Measurements from ENCODE around the gene EPC1. TPM values are rescaled to one million over a fixed set of nuclear protein-coding genes. Genes with fewer than 3 reads are reported as not detected.
"Not testable (repeated sequence)": the region's sequence is repeated elsewhere in the genome, so short reads cannot be mapped to it uniquely, and the experiment has no call there.

The EPC1 gene
- total and polyA plus RNA-seq, 7 experiments from 2014 or later = 46.0 to 156 (median 115) TPM

- Histone ChIP-seq H3K27ac (ENCODE audit: low read depth, low read length) (no peak overlapping the region), H3K4me1 (ENCODE audit: control insufficient read depth in 2 of 2, insufficient read depth in 2 of 2, low read length in 2 of 2) (peaks cover 0 to 5% of the 10 kb centered on the region in 2 donors), H3K27me3 (ENCODE audit: control insufficient read depth in 2 of 2, insufficient read depth in 2 of 2, low read length in 2 of 2) (no peaks in the 10 kb centered on the region), H3K36me3 (ENCODE audit: control insufficient read depth in 2 of 3, insufficient read depth in 3 of 3, low read length in 3 of 3) (no peaks in the 10 kb centered on the region), H3K4me3 (ENCODE audit: low read length) (no peak overlapping the region), H3K9me3 (ENCODE audit: control insufficient read depth in 2 of 3, low read length in 3 of 3) (no peaks in the 10 kb centered on the region)
- H3K9me3 Mint-ChIP-seq = no peaks in the 10 kb centered on the region
- peaks cover 4 to 22% (median 9%) of the 10 kb centered on the region in 7 donors for H3K4me1 Mint-ChIP-seq
- CTCF ChIA-PET = interaction anchor here (0.6 to 1.0 kb wide), 3 partner anchors 88 to 245 kb away, joined by 3 to 4 read pairs (median 3); no protein-coding TSS in a partner anchor
- POLR2A ChIA-PET = interaction anchor here (0.6 kb wide), 1 partner anchor 15 kb away, joined by 3 read pairs; no protein-coding TSS in a partner anchor
- no peak overlapping the region for H3K27ac Mint-ChIP-seq
- DNase-seq (no peak), ATAC-seq (peak; percentile 33)
- intact Hi-C loops (cut with micrococcal nuclease) = loop anchor here in 1 of 2 donors (10.0 kb wide), 1 partner anchor 732 kb away; no protein-coding TSS in a partner anchor
- no peaks in the 10 kb centered on the region for H3K36me3 Mint-ChIP-seq
- H3K27me3 Mint-ChIP-seq = no peaks in the 10 kb centered on the region
- no peak overlapping the region for H3K4me3 Mint-ChIP-seq
These were observed 93.7 kb downstream of the EPC1 start for GRCh38 chr10:32253276-32253675.

- not testable (repeated sequence) for H3K9me3 Mint-ChIP-seq; H3K36me3 ChIP-seq (ENCODE audit: control insufficient read depth in 2 of 3, insufficient read depth in 3 of 3, low read length in 3 of 3); ATAC-seq; H3K4me3 ChIP-seq (ENCODE audit: low read length); H3K9me3 ChIP-seq (ENCODE audit: control insufficient read depth in 2 of 3, low read length in 3 of 3); H3K27ac ChIP-seq (ENCODE audit: low read depth, low read length); H3K4me1 ChIP-seq (ENCODE audit: control insufficient read depth in 2 of 2, insufficient read depth in 2 of 2, low read length in 2 of 2); H3K36me3 Mint-ChIP-seq; H3K27me3 Mint-ChIP-seq; H3K27me3 ChIP-seq (ENCODE audit: control insufficient read depth in 2 of 2, insufficient read depth in 2 of 2, low read length in 2 of 2)
- peak overlapping the region in 2 of 10 donors; percentile 21 to 37 for H3K4me3 Mint-ChIP-seq
- intact Hi-C loops (cut with micrococcal nuclease) = loop anchor here in 1 of 2 donors (10.0 kb wide), 1 partner anchor 734 kb away; no protein-coding TSS in a partner anchor
- peak overlapping the region in 5 of 9 donors; percentile 41 to 79 (median 59) for H3K27ac Mint-ChIP-seq
- H3K4me1 Mint-ChIP-seq = peaks cover 3 to 18% (median 4%) of the 10 kb centered on the region in 7 donors
- ChIA-PET POLR2A (interaction anchor here (0.6 kb wide), 1 partner anchor 50 kb away, joined by 3 read pairs; no protein-coding TSS in a partner anchor), CTCF (interaction anchor here (0.6 to 1.2 kb wide), 3 partner anchors 9 to 119 kb away, joined by 5 to 7 read pairs (median 5); no protein-coding TSS in a partner anchor)
- peak in 1 of 9 donors; percentile 9 for DNase-seq
These were observed 96.5 kb downstream of the EPC1 start for GRCh38 chr10:32250489-32250888.

GRCh38 chr10:32246685-32247084, 100.3 kb downstream of the EPC1 start:
- Histone ChIP-seq H3K27me3 (ENCODE audit: control insufficient read depth in 2 of 2, insufficient read depth in 2 of 2, low read length in 2 of 2) (no peaks in the 10 kb centered on the region), H3K4me3 (ENCODE audit: low read length) (no peak overlapping the region), H3K9me3 (ENCODE audit: control insufficient read depth in 2 of 3, low read length in 3 of 3) (no peaks in the 10 kb centered on the region), H3K27ac (ENCODE audit: low read depth, low read length) (no peak overlapping the region), H3K36me3 (ENCODE audit: control insufficient read depth in 2 of 3, insufficient read depth in 3 of 3, low read length in 3 of 3) (no peaks in the 10 kb centered on the region), H3K4me1 (ENCODE audit: control insufficient read depth in 2 of 2, insufficient read depth in 2 of 2, low read length in 2 of 2) (no peaks in the 10 kb centered on the region)
- peaks cover 0 to 23% (median 4%) of the 10 kb centered on the region in 7 donors for H3K4me1 Mint-ChIP-seq
- ATAC-seq (no peak), DNase-seq (no peak)
- ChIA-PET POLR2A (interaction anchor here (0.7 kb wide), 1 partner anchor 33 kb away, joined by 3 read pairs; no protein-coding TSS in a partner anchor), CTCF (interaction anchor here (0.8 kb wide), 1 partner anchor 10 kb away, joined by 3 read pairs; no protein-coding TSS in a partner anchor)
- no peaks in the 10 kb centered on the region for H3K36me3 Mint-ChIP-seq
- peaks cover 0 to 2% (median 0%) of the 10 kb centered on the region in 11 donors for H3K9me3 Mint-ChIP-seq
- intact Hi-C loops (cut with micrococcal nuclease) = no loop called here
- H3K27ac Mint-ChIP-seq = no peak overlapping the region
- H3K27me3 Mint-ChIP-seq = peaks cover 0 to 2% (median 0%) of the 10 kb centered on the region in 5 donors
- no peak overlapping the region for H3K4me3 Mint-ChIP-seq

- H3K4me3 ChIP-seq (ENCODE audit: low read length) = no peak overlapping the region
- POLR2A ChIA-PET = interaction anchor here (0.7 kb wide), 1 partner anchor 32 kb away, joined by 3 read pairs; no protein-coding TSS in a partner anchor
- CTCF ChIA-PET = interaction anchor here (0.6 to 0.8 kb wide), 2 partner anchors 10 to 11 kb away, joined by 3 to 5 read pairs; no protein-coding TSS in a partner anchor
These were observed 101.2 kb downstream of the EPC1 start for GRCh38 chr10:32245760-32246159.

GRCh38 chr10:32244421-32245207, 102.3 kb downstream of the EPC1 start:
- intact Hi-C loops (cut with micrococcal nuclease) = no loop called here
- H3K27me3 Mint-ChIP-seq = peaks cover 0 to 5% (median 0%) of the 10 kb centered on the region in 5 donors
- H3K9me3 ChIP-seq (ENCODE audit: control insufficient read depth in 2 of 3, low read length in 3 of 3) = no peaks in the 10 kb centered on the region
- H3K36me3 ChIP-seq (ENCODE audit: control insufficient read depth in 2 of 3, insufficient read depth in 3 of 3, low read length in 3 of 3) = no peaks in the 10 kb centered on the region
- no peak overlapping the region for H3K4me3 ChIP-seq (ENCODE audit: low read length)
- H3K27ac ChIP-seq (ENCODE audit: low read depth, low read length) = no peak overlapping the region
- H3K36me3 Mint-ChIP-seq = no peaks in the 10 kb centered on the region
- ATAC-seq = no peak
- ChIA-PET CTCF (interaction anchor here (1.1 to 1.3 kb wide), 2 partner anchors 11 to 40 kb away, joined by 3 to 6 read pairs; no protein-coding TSS in a partner anchor), POLR2A (no interaction called here)
- DNase-seq = no peak
- H3K4me3 Mint-ChIP-seq = peak overlapping the region in 1 of 10 donors; percentile 14
- H3K4me1 Mint-ChIP-seq = peaks cover 0 to 18% (median 0%) of the 10 kb centered on the region in 7 donors
- H3K27ac Mint-ChIP-seq = peak overlapping the region in 1 of 9 donors; percentile 29
- peaks cover 0 to 2% (median 0%) of the 10 kb centered on the region in 11 donors for H3K9me3 Mint-ChIP-seq
- no peaks in the 10 kb centered on the region for H3K4me1 ChIP-seq (ENCODE audit: control insufficient read depth in 2 of 2, insufficient read depth in 2 of 2, low read length in 2 of 2)
- no peaks in the 10 kb centered on the region for H3K27me3 ChIP-seq (ENCODE audit: control insufficient read depth in 2 of 2, insufficient read depth in 2 of 2, low read length in 2 of 2)

More at GRCh38 chr10:32245760-32246159, 101.2 kb downstream of the EPC1 start:
- intact Hi-C loops (cut with micrococcal nuclease) = no loop called here
- Histone ChIP-seq H3K36me3 (ENCODE audit: control insufficient read depth in 2 of 3, insufficient read depth in 3 of 3, low read length in 3 of 3) (no peaks in the 10 kb centered on the region), H3K9me3 (ENCODE audit: control insufficient read depth in 2 of 3, low read length in 3 of 3) (no peaks in the 10 kb centered on the region), H3K27me3 (ENCODE audit: control insufficient read depth in 2 of 2, insufficient read depth in 2 of 2, low read length in 2 of 2) (no peaks in the 10 kb centered on the region), H3K27ac (ENCODE audit: low read depth, low read length) (no peak overlapping the region), H3K4me1 (ENCODE audit: control insufficient read depth in 2 of 2, insufficient read depth in 2 of 2, low read length in 2 of 2) (no peaks in the 10 kb centered on the region)
- DNase-seq = no peak
- ATAC-seq = no peak
- no peak overlapping the region for H3K27ac Mint-ChIP-seq
- H3K4me1 Mint-ChIP-seq = peaks cover 0 to 23% (median 4%) of the 10 kb centered on the region in 7 donors
- H3K27me3 Mint-ChIP-seq = peaks cover 0 to 5% (median 0%) of the 10 kb centered on the region in 5 donors
- H3K9me3 Mint-ChIP-seq = peaks cover 0 to 2% (median 0%) of the 10 kb centered on the region in 11 donors
- no peak overlapping the region for H3K4me3 Mint-ChIP-seq
- H3K36me3 Mint-ChIP-seq = no peaks in the 10 kb centered on the region

- Mint-ChIP-seq H3K4me1 (peaks cover 0 to 15% (median 0%) of the 10 kb centered on the region in 7 donors), H3K27me3 (peaks cover 0 to 5% (median 0%) of the 10 kb centered on the region in 5 donors), H3K9me3 (peaks cover 0 to 2% (median 0%) of the 10 kb centered on the region in 11 donors), H3K27ac (peak overlapping the region in 1 of 9 donors; percentile 24), H3K4me3 (no peak overlapping the region), H3K36me3 (no peaks in the 10 kb centered on the region)
- ATAC-seq (no peak), DNase-seq (no peak)
- no peak overlapping the region for H3K4me3 ChIP-seq (ENCODE audit: low read length)
- no peaks in the 10 kb centered on the region for H3K27me3 ChIP-seq (ENCODE audit: control insufficient read depth in 2 of 2, insufficient read depth in 2 of 2, low read length in 2 of 2)
- no peak overlapping the region for H3K27ac ChIP-seq (ENCODE audit: low read depth, low read length)
- H3K36me3 ChIP-seq (ENCODE audit: control insufficient read depth in 2 of 3, insufficient read depth in 3 of 3, low read length in 3 of 3) = no peaks in the 10 kb centered on the region
- no peaks in the 10 kb centered on the region for H3K4me1 ChIP-seq (ENCODE audit: control insufficient read depth in 2 of 2, insufficient read depth in 2 of 2, low read length in 2 of 2)
- CTCF ChIA-PET = interaction anchor here (1.1 to 1.3 kb wide), 2 partner anchors 12 to 39 kb away, joined by 3 to 6 read pairs; no protein-coding TSS in a partner anchor
- POLR2A ChIA-PET = no interaction called here
- intact Hi-C loops (cut with micrococcal nuclease) = no loop called here
- H3K9me3 ChIP-seq (ENCODE audit: control insufficient read depth in 2 of 3, low read length in 3 of 3) = no peaks in the 10 kb centered on the region
These were observed 102.9 kb downstream of the EPC1 start for GRCh38 chr10:32244011-32244410.
